HG03108 (cell line): Measurements from ENCODE around the gene SLCO3A1.

Experiments
- ATAC-seq: cut with Tn5 transposase; IDR thresholded peaks from one replicate; pipeline ENCODE4 v1.9.1; 2021; ENCODE audit warnings: moderate library complexity; ENCODE audit not compliant: unreplicated experiment

The SLCO3A1 gene

DNA sequence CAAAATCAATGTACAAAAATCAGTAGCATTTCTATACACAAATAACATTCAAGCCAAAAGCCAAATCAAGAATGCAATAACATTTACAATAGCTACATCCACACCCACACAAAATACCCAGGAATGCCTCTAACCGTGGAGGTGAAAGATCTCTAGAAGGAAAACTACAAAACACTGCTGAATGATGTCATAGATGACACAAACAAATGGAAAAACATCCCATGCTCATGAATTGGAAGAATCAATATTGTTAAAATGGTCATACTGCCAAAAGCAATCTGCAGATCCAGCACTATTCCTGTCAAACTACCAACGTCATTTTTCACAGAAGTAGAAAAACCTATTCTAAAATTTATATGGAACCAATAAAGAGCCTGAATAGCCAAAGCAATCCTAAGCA lies 143.7 kb downstream of the SLCO3A1 start:
- ATAC-seq, result no peak

DNA sequence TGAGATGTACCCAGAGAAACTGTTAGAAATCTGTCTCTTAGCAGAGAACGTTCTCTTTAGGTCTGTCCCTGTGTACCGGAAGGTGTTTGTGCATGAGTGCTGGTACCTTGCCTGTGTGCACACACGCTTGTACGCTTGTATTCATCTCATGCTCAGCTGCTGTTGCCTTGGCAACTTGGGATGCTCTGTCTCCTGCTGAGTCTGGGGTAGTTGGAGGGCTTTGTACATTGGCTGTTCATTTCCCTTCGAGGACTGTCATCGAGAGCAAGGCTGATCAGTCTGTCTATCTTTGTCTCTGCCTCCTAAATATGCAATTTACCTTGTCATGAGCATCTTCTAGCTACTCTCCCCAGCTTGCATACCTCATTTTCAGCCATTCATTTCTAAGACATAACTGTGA lies 147.2 kb downstream of the SLCO3A1 start:
- no peak for ATAC-seq

DNA sequence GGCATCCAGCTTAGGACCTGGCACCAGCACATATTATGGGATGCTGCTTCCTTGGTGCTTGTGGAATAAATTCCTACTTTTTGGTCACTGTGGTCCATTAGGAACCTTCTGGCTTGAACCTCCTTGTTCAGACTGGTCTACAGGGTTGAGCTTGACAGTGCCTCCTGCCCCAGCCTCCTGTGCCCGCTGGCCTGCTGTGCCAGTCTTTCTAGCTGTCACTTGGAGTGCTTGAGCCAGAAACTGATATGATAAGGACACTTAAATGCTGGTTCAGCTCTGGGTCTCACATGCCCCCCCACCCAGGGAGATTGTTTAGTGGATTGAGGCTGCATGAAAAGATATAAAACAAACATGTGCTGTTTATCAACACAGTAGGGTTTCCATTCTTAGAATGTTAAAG lies 147.8 kb downstream of the SLCO3A1 start:
- no peak for ATAC-seq

DNA sequence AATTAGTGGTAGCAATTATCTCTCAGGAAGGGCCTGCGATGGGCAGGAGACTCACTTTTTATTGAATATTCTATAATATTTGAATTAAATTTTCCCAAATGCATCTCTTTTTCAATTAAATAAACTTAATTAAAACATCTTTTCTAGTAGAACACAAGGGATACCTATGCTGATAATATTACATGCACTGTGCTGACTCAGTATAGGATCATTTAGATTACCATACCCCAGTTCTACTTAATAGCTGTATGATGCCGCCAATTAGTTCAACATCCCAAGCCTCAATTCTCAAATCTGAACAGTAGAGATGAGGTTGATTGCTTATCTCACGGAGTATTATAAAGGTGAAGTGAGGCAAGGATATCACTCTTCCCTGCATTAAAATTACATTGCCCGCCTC lies 149.2 kb downstream of the SLCO3A1 start:
- ATAC-seq, result no peak

DNA sequence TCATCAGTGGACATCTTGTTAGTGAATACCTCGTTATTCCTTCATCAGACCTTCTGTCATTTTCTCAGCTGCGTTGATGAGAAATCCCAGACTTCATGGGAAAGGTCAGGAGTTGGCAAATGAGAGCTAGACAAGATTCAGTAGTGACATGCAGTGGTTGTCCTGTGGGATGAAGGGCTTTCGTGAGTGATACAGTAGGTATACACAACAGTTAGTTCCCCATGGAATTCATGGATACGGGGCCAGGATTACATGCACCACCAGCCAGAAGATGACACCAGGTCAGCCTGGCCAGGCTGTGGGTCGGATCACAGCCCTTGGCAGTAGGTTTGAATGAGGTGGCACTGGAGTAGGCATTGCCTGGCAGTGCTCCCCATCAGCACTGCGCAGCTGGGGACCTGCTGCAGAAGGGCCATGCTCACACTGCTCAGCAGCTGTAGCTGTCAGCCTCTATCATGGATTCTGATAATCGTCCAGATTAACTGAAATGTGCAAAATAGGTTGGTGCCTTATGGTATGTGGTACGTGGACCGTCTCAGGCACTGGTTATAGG lies 150.1 kb downstream of the SLCO3A1 start:
- ATAC-seq, result no peak

DNA sequence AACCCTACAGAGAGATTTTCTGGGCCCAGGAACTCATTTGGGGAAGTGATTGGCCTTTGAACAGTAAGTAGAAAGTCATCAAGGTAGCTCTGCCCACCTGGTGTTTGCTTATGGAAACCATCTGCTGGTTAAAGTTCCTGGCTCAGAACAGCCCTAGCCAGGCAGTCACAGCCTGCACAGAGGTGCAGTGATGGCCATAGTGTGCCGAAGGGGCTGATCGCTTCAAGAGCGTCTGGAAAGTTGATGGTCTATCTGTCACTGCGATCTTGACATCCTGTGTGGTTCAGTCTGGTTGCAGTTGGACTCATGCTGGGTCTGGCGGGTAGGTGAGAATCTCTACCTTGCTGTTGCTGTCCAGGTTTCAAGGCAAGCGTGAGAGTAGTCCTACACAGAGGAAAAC lies 151.6 kb downstream of the SLCO3A1 start:
- ATAC-seq, result no peak

DNA sequence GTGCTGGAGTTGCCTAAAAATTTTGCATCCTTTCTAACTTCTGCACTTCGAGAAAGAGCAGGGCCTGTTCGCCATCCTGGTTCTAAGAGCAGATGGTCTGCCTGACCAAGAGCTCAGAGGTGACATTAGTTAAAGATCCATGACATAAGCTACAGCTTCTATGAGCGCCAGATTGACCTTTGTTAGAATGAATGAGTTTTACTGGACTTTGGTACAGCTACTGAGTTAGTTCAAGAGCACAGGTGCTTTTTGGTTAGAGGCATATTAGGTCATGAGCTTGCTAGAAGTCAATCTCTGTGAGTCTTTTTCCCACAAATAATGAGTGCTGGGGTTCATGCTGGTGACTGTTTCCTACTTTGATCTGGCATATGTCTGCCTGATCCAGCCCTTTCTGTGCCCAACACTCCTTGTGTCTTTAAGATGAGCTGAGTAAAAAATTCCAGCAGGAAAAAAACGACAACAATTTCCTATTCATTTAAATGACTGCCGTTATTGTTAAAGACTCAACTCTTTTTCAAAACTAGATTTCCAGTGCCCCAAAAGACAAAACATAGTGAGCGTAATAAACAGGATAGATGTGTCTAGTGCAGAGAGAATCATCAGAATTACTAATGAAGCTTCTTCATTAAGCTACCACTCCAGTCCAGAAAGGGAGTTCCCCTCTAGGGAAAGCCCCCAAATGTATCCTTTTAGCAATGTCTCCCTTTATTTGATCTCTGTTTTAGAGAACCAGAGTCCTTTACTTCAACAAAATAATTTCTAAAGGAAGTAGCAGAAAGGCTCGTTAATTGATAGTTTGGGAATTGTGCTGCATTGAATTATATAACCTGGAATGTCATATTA lies 152.9 kb downstream of the SLCO3A1 start:
- no peak for ATAC-seq

DNA sequence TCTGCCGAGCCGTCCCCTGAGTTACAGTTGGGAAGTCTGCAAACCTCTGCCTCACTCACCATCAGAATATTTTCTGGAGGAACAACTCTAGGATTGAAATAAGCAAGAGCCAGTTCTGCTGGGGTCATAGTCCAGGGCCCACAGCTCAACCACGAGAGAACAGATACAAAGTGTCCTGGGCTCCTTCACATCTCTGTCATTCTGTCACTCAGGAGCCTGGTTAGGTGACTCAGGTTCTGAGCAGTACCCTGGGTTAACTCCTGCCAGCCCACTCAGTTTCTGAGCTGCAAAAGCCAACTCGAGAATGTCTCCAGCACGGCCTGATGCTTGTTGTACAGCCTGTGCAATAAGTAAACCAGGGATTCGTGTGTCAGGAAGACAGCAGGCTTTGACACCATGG lies 155.7 kb downstream of the SLCO3A1 start:
- ATAC-seq, result no peak

DNA sequence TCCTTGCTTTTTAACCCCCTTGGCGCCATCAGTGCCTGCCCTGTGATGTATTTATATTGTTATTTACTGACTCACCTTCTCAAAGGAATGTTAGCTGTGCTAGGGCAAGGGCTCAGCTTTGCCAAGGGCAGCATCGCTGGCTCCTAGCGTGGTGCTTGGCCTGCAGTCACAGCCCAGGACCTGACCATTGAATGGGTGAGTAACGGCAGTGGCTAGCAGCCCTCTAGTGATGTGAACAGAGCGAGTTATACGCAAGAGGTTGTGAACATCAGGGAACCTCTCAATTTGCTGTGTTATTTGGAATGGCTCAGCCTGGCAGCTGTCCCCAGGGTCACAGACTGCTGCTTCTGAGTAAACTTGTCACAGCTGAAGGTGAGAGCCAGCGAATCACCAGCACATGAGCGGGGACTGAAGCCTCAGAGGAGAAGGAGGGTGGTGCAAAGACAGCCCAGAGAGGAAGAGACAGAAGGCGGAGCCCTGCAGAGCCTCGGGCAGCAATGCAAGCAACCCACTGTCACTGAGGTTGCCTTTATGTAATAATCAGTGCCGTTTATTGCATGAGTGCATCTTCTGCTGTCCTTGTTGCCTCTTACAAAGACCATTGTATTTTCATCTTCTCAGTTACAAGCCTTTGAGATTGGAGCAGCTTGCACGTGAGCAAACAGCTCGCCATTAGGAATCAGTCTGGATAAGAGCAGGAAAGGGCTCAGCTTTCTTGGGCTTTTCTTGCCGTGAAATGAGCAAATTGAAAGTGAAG lies 158.3 kb downstream of the SLCO3A1 start:
- no peak for ATAC-seq

DNA sequence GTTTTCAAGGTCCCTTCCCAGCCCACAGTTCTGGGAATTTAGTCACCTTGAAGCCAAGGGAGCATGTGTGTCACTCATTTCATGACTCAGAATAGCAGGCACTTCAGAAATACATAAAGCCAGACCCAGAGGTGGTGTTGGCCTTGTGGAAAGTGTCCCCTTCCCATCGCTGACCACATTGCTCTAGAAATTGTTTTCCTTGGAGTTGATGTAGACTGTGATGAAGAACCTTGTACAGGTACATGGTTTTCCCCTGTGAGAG lies 158.8 kb downstream of the SLCO3A1 start:
- no peak for ATAC-seq

DNA sequence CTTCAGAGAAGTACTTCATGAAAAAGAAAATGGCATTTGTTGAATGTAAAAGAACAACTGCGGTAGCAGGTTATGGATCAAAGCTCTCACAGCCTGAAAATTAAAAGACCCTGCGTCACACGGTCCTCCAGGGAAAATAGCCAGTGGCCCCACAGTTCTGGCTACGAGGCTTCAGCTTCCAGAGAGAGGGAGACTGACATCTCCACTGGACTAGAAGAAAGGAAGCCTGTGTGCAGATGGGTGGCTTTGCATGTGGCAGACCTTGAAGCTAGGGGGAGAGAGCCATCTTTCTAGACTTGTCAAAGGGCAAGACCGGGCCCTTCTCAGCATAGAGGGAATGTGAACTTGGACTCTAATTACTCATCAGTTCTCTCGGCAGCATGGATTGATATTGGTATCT lies 159.4 kb downstream of the SLCO3A1 start:
- ATAC-seq, result no peak

DNA sequence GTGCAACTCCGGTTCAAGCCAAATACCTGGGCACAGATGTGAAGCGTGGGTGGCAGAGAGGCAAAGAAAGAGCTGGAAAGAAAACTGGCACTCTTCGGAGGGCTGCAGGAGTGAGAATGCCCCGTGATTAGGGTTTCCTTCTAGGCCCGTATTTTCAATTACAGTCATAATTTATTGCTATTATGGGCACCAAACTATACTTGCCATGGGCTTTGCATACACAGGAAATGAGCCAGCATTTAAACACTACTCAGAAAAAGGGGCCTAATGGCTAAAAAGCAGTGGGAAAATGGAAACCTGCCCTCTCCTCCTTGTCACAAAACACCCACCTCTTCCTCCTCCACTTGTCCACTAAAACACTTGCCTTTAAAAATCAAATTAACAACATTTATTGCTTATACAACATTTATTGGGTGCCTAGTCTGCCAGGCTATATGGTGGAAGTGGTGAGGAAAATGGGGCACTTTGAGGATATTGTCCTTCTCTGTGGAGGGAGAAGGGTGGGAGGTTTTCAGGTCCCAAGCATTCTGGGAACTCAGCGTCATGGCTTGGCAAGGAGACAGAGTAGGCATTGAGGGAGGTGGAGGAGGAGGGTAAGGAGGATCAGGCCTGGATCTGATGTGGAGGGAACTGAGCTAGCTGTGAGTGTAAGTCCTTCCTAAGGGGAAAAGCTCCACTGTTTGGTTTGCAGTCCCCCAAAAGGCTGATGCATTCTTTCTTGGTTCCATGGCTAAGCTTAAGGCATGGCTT lies 160.9 kb downstream of the SLCO3A1 start:
- ATAC-seq, result no peak

DNA sequence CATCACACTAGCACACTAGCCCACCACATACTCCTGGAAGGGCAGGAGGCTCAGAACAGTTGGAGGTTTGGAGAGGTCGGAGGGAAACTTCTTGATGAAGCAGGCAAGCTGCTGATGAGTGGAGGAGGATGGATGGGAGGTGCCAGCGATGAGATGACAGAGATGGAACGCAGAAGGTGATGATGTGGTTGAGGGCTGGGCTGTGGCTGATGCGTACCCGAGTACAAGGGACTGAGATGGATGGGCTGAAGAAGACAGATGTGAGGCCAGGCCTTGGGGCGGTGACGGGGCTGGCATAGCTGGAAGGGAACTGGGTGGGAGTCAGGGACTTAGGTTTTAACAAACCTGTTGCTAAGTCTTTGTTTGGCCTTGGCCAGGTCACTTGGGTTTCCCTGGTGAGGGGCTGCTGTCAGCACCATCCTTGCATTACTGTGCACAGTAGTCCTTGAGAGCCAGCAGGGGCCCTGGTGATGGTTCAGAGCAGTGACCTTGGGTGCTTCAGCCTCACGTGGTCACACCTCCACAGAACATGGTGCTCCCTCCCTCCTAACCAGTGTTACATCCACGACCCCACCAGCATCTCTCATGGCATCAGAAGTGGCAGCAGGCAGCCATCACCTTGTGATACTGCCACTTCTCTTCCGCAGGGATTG lies 164.5 kb downstream of the SLCO3A1 start:
- ATAC-seq, result no peak

DNA sequence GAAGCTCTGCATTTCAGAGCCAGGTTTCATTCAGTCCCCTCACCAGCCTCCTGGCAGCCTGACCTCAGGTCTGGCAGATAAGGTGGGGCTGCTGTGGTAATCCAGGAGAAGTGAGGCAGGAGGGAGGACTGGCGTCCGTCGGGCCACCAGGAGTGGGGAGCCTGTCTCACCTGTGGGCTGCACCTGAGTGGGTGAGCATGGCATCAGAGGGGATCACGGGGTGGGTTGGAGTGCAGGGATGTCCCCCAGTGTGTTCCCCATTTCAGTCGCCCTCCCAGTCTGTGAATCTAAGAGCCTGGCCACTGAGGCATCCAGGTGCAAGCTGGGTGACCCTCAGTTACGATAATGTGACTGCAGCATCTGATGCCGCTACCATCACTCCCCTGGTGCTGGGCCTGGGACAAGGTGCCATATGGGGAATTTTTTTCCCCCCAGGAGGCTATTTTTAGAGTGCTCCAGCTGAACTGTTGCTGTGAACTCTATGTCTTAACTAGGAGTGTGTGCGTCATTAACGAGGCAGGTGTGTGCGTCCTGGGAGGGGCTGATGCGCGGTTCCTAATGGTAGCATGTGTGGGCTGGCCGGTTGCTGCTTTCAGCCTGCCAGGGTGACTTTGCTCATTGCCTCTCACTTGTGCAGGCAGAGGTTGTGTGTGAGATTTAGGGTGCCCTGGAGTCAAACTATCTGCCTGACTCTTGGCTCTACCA lies 165.2 kb downstream of the SLCO3A1 start:
- no peak for ATAC-seq

DNA sequence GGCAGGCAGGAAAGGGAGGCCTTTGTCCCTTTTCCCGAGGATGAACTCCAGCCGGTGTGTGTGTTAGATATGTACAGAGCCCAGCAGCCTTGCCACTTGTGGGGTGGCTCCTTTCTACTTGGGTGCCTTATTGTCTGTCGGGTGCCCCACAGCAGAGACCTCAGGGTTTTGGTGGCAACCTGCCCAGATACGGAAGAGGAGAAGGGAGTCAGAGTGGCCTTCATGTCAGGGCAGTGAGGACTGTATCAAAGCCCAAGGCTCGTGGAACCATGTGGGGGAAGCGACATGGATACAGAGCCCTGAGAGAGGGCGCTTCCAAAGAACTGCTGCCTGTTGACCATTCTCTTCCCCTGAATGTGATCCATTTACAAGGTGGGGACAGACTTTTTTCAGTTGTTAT lies 166.2 kb downstream of the SLCO3A1 start:
- no peak for ATAC-seq

DNA sequence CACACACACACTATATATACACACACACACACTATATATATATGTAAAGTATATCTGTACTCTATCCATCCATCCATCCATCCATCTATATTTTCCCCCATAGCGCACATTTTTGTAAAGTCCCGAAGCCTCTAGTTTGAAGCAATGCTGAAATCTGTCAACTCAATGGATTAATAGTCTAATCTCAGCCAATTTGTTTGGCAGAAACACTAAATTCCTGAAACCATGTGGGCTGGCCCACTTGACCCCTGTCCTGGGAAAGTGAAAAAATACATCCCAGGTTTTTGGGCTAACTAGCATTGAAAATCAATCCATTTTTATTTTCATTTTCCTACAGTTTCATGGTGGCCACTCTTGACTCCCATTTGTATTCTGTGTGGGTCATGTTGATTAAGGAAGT lies 166.7 kb downstream of the SLCO3A1 start:
- no peak for ATAC-seq

DNA sequence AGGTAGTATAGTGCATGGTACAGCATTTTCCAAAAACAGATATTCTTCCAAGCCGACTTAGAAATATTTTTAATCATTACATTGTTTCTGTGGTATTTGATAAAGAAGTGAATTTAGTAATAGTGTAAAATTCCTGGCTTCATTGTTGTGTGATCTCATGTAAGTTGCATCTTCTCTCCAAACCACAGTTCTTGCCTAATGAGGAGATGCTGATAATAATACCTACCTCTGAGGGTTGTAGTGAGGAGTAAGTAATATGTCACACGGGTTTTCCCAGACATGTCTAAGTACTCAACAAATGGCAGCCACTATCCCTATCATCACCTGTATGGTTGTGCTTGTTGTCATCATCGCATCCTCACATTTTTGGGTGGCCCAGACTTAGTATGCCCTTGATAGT lies 167.3 kb downstream of the SLCO3A1 start:
- ATAC-seq, result no peak

DNA sequence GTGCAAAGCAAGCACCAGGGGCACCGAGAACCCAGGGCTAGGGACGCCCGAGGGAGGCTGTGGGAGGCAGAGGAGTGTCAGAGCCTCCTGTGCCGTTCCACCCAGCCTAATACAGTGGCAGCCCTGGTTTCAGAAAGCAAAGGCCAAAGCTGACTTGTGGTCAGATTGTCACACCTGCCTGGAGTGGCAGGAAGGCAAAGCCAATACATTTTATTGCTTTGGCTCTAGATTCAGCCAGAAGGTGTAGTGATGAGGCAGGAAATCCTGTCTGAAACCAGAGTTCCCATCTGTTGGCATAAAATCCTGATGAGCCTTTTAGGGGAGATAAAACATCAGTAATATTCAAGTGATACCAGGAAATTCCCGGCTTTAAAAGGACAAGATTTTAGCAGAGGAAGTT lies 168.3 kb downstream of the SLCO3A1 start:
- no peak for ATAC-seq

DNA sequence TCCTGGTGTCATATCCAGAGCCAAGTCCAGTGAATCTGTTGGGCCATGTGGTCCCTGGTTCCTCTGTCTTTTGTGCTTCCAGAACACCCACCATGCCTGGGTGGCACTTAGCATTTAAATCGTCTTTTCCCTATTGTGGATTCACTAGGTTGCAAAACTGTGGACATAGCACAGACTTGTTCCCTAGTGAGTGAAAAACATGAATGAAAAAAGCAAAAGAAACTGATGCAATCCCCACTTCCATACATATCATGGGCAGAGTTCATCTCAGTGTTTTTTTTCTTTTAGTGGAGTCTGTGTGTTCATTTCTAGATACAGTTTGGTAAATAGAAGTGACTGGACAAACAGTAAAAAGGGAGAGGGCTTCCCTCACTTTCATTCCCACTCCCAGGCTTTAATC lies 170.5 kb downstream of the SLCO3A1 start:
- no peak for ATAC-seq

DNA sequence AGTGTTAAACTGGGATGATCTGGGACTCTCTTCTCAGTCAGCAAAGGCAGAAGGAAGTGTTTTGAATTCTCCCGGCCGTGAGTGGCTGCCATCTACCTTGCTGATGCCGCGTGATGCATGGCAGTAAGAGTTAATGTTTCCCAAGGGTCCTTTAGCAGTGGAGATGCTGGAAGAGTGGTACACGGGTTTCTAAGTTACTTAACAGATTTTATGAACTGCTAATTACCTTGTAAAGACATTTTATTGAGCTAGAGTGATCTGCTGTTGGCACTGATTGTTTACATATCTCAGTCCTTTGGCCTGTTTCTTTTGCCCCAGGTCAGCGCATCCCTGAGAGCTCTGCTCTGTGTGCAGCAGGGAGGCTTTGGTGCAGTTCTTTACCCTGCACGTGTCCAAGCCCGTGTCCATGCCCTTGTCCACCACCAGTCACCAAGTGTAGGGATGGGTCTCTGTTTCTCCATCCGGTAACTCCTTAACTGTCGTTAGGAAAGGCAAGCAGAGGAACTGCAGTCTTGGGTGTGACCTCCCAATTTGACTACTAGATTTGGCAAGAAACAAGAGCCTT lies 172.3 kb downstream of the SLCO3A1 start:
- no peak for ATAC-seq
